Subcutaneous abdominal adipose tissue (tissue), 5 donors: ENCODE measurements around the gene LRCH1.

Source experiments
- H3K27ac ChIP-seq: one replicate; pipeline ENCODE4 v1.7.0; 2013; ENCODE audit warnings: low read depth, mild to moderate bottlenecking, inconsistent platforms, low read length, moderate library complexity
- H3K27me3 ChIP-seq, 5 donors: one replicate each; pipeline ENCODE4 v1.7.0; 2013; ENCODE audit warnings: low read length in 5 of 5, inconsistent platforms in 1 of 5; ENCODE audit not compliant: control insufficient read depth in 5 of 5, insufficient read depth in 4 of 5
- H3K36me3 ChIP-seq, 5 donors: one replicate each; pipeline ENCODE4 v1.7.0; 2013; ENCODE audit warnings: low read length in 5 of 5; ENCODE audit not compliant: control insufficient read depth in 5 of 5, insufficient read depth in 5 of 5
- H3K4me1 ChIP-seq, 5 donors: one replicate each; pipeline ENCODE4 v1.7.0; 2013; ENCODE audit warnings: low read length in 5 of 5, mild to moderate bottlenecking in 3 of 5, moderate library complexity in 1 of 5; ENCODE audit not compliant: control insufficient read depth in 5 of 5, insufficient read depth in 5 of 5
- H3K4me3 ChIP-seq, 5 donors: one replicate each; pipeline ENCODE4 v1.7.0; 2013; ENCODE audit warnings: low read length in 5 of 5, low read depth in 1 of 5
- H3K9ac ChIP-seq, 5 donors: one replicate each; pipeline ENCODE4 v1.7.0; 2013; ENCODE audit warnings: low read length in 5 of 5, mild to moderate bottlenecking in 4 of 5, moderate library complexity in 3 of 5
- H3K9me3 ChIP-seq, 5 donors: one replicate each; pipeline ENCODE4 v1.7.0; 2013; ENCODE audit warnings: low read length in 5 of 5; ENCODE audit not compliant: control insufficient read depth in 5 of 5
- donor health status: healthy.
- donor health status: healthy.
- donor health status: healthy.
- donor health status: healthy.
- donor health status: healthy.

The LRCH1 gene

GRCh38 chr13:46679369-46680120, 126.6 kb downstream of the LRCH1 start:
- H3K4me3 ChIP-seq, result peak overlapping the region; percentile 43 to 64 (median 60)
- peak overlapping the region; percentile 52 for H3K27ac ChIP-seq
- H3K9ac ChIP-seq, result peak overlapping the region in 4 of 5 donors; percentile 3 to 69 (median 18)
- peaks cover 0 to 37% (median 19%) of the 10 kb centered on the region in 5 donors for H3K4me1 ChIP-seq
- no peaks in the 10 kb centered on the region for H3K9me3 ChIP-seq
- peaks cover 0 to 11% (median 0%) of the 10 kb centered on the region in 5 donors for H3K36me3 ChIP-seq
- no peaks in the 10 kb centered on the region for H3K27me3 ChIP-seq

DNA sequence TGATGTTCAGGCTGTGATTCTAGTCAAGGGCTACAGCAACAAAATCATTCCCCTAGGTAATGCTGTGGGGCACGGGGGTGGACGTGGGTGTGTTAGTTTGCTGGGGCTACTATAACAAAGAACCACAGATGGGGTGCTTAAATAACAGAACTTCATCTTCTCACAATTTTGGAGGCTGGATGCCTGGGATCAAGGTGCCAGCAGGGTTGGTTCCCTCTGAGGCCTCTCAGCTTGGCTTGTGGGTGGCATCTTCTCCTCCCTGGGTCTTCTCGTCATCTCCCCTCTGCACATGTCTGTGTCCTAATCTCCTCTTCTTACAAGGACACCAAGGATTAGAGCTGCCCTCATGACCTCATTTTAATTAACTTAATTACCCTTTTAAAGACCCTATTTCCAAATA, 129.0 kb downstream of the LRCH1 start:
- H3K27me3 ChIP-seq, result no peaks in the 10 kb centered on the region
- peaks cover 0 to 43% (median 24%) of the 10 kb centered on the region in 5 donors for H3K4me1 ChIP-seq
- H3K9ac ChIP-seq, result no peak overlapping the region
- H3K4me3 ChIP-seq, result no peak overlapping the region
- H3K36me3 ChIP-seq, result peaks cover 0 to 11% (median 0%) of the 10 kb centered on the region in 5 donors
- H3K9me3 ChIP-seq, result no peaks in the 10 kb centered on the region
- H3K27ac ChIP-seq, result no peak overlapping the region

DNA sequence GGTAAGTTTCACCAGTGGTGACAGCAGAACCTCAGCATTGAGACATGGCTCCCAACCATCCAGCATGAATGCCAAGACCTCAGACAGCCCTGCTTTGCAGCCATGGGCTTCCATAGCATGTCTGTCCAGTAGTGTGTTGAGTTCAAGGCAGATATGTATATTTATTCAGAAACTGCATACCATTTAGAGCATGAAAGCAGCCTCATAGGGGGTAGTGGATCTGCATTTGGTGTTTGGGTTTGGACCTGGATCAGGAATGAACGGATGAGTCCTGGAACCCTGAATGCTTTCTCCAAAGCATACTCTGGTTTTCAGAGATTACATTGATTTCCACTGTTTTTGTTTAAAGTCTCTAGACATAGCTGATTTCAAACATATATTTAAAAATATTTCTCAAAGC, 129.7 kb downstream of the LRCH1 start:
- no peak overlapping the region for H3K27ac ChIP-seq
- H3K4me1 ChIP-seq, result peaks cover 0 to 43% (median 24%) of the 10 kb centered on the region in 5 donors
- H3K27me3 ChIP-seq, result no peaks in the 10 kb centered on the region

GRCh38 chr13:46683676-46684260, 130.8 kb downstream of the LRCH1 start:
- Histone ChIP-seq H3K27ac (peak overlapping the region; percentile 37), H3K4me1 (peaks cover 0 to 34% (median 24%) of the 10 kb centered on the region in 5 donors), H3K9me3 (no peaks in the 10 kb centered on the region), H3K36me3 (peaks cover 0 to 11% (median 0%) of the 10 kb centered on the region in 5 donors), H3K4me3 (no peak overlapping the region), H3K27me3 (no peaks in the 10 kb centered on the region), H3K9ac (no peak overlapping the region)

More for the DNA sequence above, 129.7 kb downstream of the LRCH1 start:
- Histone ChIP-seq H3K9ac (no peak overlapping the region), H3K9me3 (no peaks in the 10 kb centered on the region), H3K36me3 (peaks cover 0 to 11% (median 0%) of the 10 kb centered on the region in 5 donors), H3K4me3 (no peak overlapping the region)

- no peak overlapping the region for H3K4me3 ChIP-seq
- no peaks in the 10 kb centered on the region for H3K27me3 ChIP-seq
- peak overlapping the region in 1 of 5 donors; percentile 2 for H3K9ac ChIP-seq
- no peaks in the 10 kb centered on the region for H3K9me3 ChIP-seq
- peaks cover 0 to 11% (median 0%) of the 10 kb centered on the region in 5 donors for H3K36me3 ChIP-seq
- H3K4me1 ChIP-seq, result peaks cover 0 to 28% (median 18%) of the 10 kb centered on the region in 5 donors
- H3K27ac ChIP-seq, result peak overlapping the region; percentile 37
Observed at GRCh38 chr13:46684287-46685001, 131.5 kb downstream of the LRCH1 start.

GRCh38 chr13:46685006-46685730, 132.2 kb downstream of the LRCH1 start:
- H3K4me1 ChIP-seq, result peaks cover 0 to 20% (median 15%) of the 10 kb centered on the region in 5 donors
- H3K27me3 ChIP-seq, result no peaks in the 10 kb centered on the region
- no peaks in the 10 kb centered on the region for H3K9me3 ChIP-seq
- no peak overlapping the region for H3K27ac ChIP-seq
- no peak overlapping the region for H3K4me3 ChIP-seq
- peak overlapping the region in 1 of 5 donors; percentile 2 for H3K9ac ChIP-seq
- peaks cover 0 to 11% (median 0%) of the 10 kb centered on the region in 5 donors for H3K36me3 ChIP-seq

- Histone ChIP-seq H3K9ac (no peak overlapping the region), H3K4me3 (no peak overlapping the region), H3K27me3 (no peaks in the 10 kb centered on the region), H3K36me3 (peaks cover 0 to 11% (median 0%) of the 10 kb centered on the region in 5 donors), H3K4me1 (peaks cover 0 to 15% (median 11%) of the 10 kb centered on the region in 5 donors), H3K9me3 (no peaks in the 10 kb centered on the region), H3K27ac (no peak overlapping the region)
Observed at GRCh38 chr13:46686171-46686570, 133.2 kb downstream of the LRCH1 start.

- Histone ChIP-seq H3K4me1 (peaks cover 0 to 15% (median 11%) of the 10 kb centered on the region in 5 donors), H3K27me3 (no peaks in the 10 kb centered on the region), H3K27ac (no peak overlapping the region)
Observed at GRCh38 chr13:46687810-46688209, 134.8 kb downstream of the LRCH1 start.

DNA sequence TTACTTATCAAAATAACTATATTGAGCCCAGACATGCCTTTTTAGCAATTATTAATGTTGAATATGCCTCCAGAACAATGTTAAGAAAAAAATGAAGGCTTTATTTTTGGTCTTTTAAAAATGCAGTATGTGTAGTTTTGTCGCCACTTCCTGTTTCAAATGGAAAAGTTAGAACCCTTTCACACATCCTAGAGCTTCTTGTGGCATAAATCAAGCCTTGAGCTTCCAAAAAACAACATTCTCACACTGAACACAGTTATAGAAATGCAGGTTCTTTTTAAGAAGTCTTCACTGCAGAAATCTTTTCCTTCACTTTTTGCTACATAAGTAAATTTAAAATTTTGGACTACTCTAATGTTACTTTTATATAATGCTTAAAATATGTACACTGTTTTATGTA, 135.3 kb downstream of the LRCH1 start:
- no peak overlapping the region for H3K27ac ChIP-seq
- no peak overlapping the region for H3K9ac ChIP-seq
- H3K27me3 ChIP-seq, result no peaks in the 10 kb centered on the region
- H3K4me3 ChIP-seq, result no peak overlapping the region
- H3K36me3 ChIP-seq, result peaks cover 0 to 9% (median 3%) of the 10 kb centered on the region in 5 donors
- peaks cover 0 to 15% (median 11%) of the 10 kb centered on the region in 5 donors for H3K4me1 ChIP-seq
- H3K9me3 ChIP-seq, result no peaks in the 10 kb centered on the region

More at GRCh38 chr13:46687810-46688209, 134.8 kb downstream of the LRCH1 start:
- Histone ChIP-seq H3K9ac (no peak overlapping the region), H3K36me3 (peaks cover 0 to 5% (median 0%) of the 10 kb centered on the region in 5 donors), H3K9me3 (no peaks in the 10 kb centered on the region), H3K4me3 (no peak overlapping the region)
